SU-DHL-6 (cell line): Measurements from ENCODE around the gene AKAP12.

Experiments
- EZH2phosphoT487 ChIP-seq: fragments of 200-600 bp; sonication (generic), shearing (Covaris generic); conservative IDR thresholded peaks from 2 replicates; pipeline ENCODE4 v1.6.1; 2018; ENCODE audit warnings: mild to moderate bottlenecking, antibody characterized with exemption, low read length, moderate library complexity, mixed read lengths
- TF ChIP-seq, protein P1 (sequence below): fragments of 200-600 bp; sonication (generic); IDR thresholded peaks from one replicate; pipeline ENCODE4 v1.5.1; 2017; ENCODE audit warnings: antibody characterized with exemption, mild to moderate bottlenecking, low read length, moderate library complexity; ENCODE audit not compliant: insufficient read depth, poor library complexity, severe bottlenecking

DNA sequence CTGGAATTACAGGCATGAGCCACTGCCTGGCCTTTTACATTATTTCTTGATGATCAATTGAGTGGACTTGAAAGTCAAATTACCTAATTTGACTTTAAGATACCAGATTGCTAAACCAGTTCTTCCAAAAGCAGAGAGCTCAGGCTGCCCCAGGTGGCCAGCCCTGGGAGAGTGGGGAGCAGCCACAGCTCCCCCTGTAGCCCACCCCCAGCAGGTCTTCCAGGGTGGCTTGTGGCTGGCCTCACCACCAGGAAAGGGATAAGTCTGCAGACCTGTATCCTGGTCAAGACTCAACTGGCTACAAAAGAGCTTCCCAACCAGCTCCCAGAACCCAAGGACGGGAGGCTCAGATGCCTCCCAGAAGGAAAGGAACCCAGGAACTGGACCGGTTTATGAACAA lies 23.8 kb upstream of the AKAP12 start:
- TF ChIP-seq, protein P1, sequence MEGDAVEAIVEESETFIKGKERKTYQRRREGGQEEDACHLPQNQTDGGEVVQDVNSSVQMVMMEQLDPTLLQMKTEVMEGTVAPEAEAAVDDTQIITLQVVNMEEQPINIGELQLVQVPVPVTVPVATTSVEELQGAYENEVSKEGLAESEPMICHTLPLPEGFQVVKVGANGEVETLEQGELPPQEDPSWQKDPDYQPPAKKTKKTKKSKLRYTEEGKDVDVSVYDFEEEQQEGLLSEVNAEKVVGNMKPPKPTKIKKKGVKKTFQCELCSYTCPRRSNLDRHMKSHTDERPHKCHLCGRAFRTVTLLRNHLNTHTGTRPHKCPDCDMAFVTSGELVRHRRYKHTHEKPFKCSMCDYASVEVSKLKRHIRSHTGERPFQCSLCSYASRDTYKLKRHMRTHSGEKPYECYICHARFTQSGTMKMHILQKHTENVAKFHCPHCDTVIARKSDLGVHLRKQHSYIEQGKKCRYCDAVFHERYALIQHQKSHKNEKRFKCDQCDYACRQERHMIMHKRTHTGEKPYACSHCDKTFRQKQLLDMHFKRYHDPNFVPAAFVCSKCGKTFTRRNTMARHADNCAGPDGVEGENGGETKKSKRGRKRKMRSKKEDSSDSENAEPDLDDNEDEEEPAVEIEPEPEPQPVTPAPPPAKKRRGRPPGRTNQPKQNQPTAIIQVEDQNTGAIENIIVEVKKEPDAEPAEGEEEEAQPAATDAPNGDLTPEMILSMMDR: no peak
- TF ChIP-seq EZH2phosphoT487: no peak
